Stomach (tissue), 9 donors: ENCODE measurements around the gene GALNT17. TPM values are rescaled to one million over a fixed set of nuclear protein-coding genes. Genes with fewer than 3 reads are reported as not detected.

Experiments used
- DNase-seq, 2 donors: peaks; one replicate each; pipeline versions ENCODE4 v3.0.0 to v3.0.0-alpha.2; 2013 to 2019
- H3K27ac ChIP-seq, 5 donors: fragments of 200-600 bp in 4 of 5; sonication (generic) in 4 of 5; one replicate each; pipeline ENCODE4 v1.5.1; 2013 to 2019; ENCODE audit warnings: mild to moderate bottlenecking in 1 of 5, moderate library complexity in 1 of 5
- H3K27me3 ChIP-seq, 3 donors: fragments of 200-600 bp; sonication (generic); one replicate each; pipeline ENCODE4 v1.5.1; 2017 to 2019; ENCODE audit warnings: mixed run types in 1 of 3
- H3K36me3 ChIP-seq, 4 donors: fragments of 200-600 bp; sonication (generic); 1 replicate in 3 of 4; 2 replicates in 1 of 4; pipeline ENCODE4 v1.5.1; 2016 to 2019
- H3K4me1 ChIP-seq, 4 donors: fragments of 200-600 bp; sonication (generic); one replicate each; pipeline ENCODE4 v1.5.1; 2016 to 2019
- H3K4me3 ChIP-seq, 4 donors: fragments of 200-600 bp; sonication (generic) in 3 of 4; one replicate each; pipeline ENCODE4 v1.5.1; 2016 to 2019; ENCODE audit warnings: mild to moderate bottlenecking in 1 of 4
- H3K9me3 ChIP-seq, 4 donors: fragments of 200-600 bp; sonication (generic); one replicate each; pipeline ENCODE4 v1.5.1; 2016 to 2019
- CTCF ChIP-seq, 7 experiments: fragments of 450-650 bp in 4 of 7; fragments of 200-600 bp in 3 of 7; sonication (generic) in 3 of 7; IDR thresholded peaks; one replicate each; pipeline ENCODE4 v1.5.1; 2016 to 2019; ENCODE audit warnings: antibody characterized with exemption in 7 of 7, control low read depth in 2 of 7, mild to moderate bottlenecking in 1 of 7
- EP300 ChIP-seq: sonication (generic); formaldehyde crosslinking; IDR thresholded peaks from one replicate; pipeline ENCODE4 v1.6.1; 2017; ENCODE audit warnings: antibody characterized with exemption
- POLR2A ChIP-seq, 4 donors: fragments of 450-650 bp; IDR thresholded peaks; one replicate each; pipeline ENCODE4 v1.6.1; 2016; ENCODE audit warnings: antibody characterized with exemption in 4 of 4, control low read depth in 2 of 4, mild to moderate bottlenecking in 1 of 4, moderate library complexity in 1 of 4
- POLR2AphosphoS5 ChIP-seq, 3 donors: sonication (generic); formaldehyde crosslinking; IDR thresholded peaks; one replicate each; pipeline ENCODE4 v1.6.1; 2016; ENCODE audit warnings: antibody characterized with exemption in 3 of 3
- WGBS, 5 donors: extraction: QIAGEN DNeasy Blood & Tissue Kit in 3 of 5; methylation state at CpG; one replicate each; pipeline versions ENCODE4 v1.1.5 to v1.1.7; 2013 to 2018; 5-methylcytosine and 5-hydroxymethylcytosine counted together
- intact Hi-C: fragments of 100-400 bp; cut with DNase I; formaldehyde crosslinking; loops from one replicate; pipeline ENCODE4 v1.15.1; 2023; ENCODE audit warnings: low total_unique reads
- polyA plus RNA-seq, 3 donors: library from polyadenylated mRNA; stranded (reverse); fragments of 200-250 nt; gene quantifications; one replicate each; pipeline ENCODE4 v1.2.3, GENCODE V29; 2013
- total RNA-seq, 5 donors: library from RNA; depleted of rRNA; stranded (reverse); fragments of >200 nt; gene quantifications; one replicate each; pipeline versions ENCODE4 v1.1.0 to v1.2.3, GENCODE V29; 2014 to 2016
- donor health status: healthy with polysubstance abuse.
- donor health status: Bipolar disorder and iron deficiency.
- donor health status: healthy.

The GALNT17 gene
- total and polyA plus RNA-seq, 8 donors: 0.76 to 12.5 (median 1.6) TPM; not detected in 1

- WGBS, 5 donors: 92 to 98% (median 95%) methylated on average over 7 of the region's 7 CpGs
These were observed 394.2 kb downstream of the GALNT17 start for GRCh38 chr7:71526106-71526505.

DNA sequence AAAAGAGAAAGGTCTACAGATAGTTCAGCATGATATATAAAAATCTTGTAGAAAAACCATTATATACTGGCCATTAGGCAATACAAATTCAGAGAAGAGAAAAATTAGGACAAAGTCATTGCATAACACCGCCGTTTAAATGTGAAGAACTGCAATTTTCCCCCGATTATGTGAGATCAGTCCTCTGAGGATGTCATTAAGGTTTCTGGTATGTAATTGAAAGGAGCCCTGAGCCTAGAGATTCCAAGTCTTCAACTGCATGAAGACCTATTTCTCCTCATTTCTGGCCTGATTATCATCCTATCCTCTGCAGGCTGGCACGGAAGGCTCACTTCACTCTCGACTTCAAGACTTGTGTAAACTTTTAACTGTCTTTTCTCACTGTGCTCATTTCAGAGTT, 395.3 kb downstream of the GALNT17 start:
- 71 to 80% (median 74%) methylated on average over 5 of the region's 5 CpGs for WGBS, 5 donors
- no peaks in the 10 kb centered on the region for H3K36me3 ChIP-seq
- TF ChIP-seq CTCF (IDR thresholded peaks at IDR 0.05) (no peak), POLR2A (IDR thresholded peaks at IDR 0.05) (no peak), POLR2AphosphoS5 (IDR thresholded peaks at IDR 0.05) (no peak), EP300 (no peak)
- no peaks in the 10 kb centered on the region for H3K27me3 ChIP-seq
- DNase-seq: no peak
- no peak overlapping the region for H3K4me3 ChIP-seq
- H3K9me3 ChIP-seq: peaks cover 0 to 11% (median 4%) of the 10 kb centered on the region in 4 donors
- no peak overlapping the region for H3K27ac ChIP-seq
- intact Hi-C loops: no loop called here
- no peaks in the 10 kb centered on the region for H3K4me1 ChIP-seq

More at GRCh38 chr7:71526106-71526505, 394.2 kb downstream of the GALNT17 start:
- no peak overlapping the region for H3K27ac ChIP-seq
- intact Hi-C loops: no loop called here
- no peak for TF ChIP-seq CTCF (IDR thresholded peaks at IDR 0.05)
- no peak for DNase-seq
- no peaks in the 10 kb centered on the region for H3K27me3 ChIP-seq
- peaks cover 0 to 16% (median 6%) of the 10 kb centered on the region in 4 donors for H3K9me3 ChIP-seq
- H3K4me3 ChIP-seq: no peak overlapping the region
- H3K36me3 ChIP-seq: no peaks in the 10 kb centered on the region
- no peaks in the 10 kb centered on the region for H3K4me1 ChIP-seq

GRCh38 chr7:71535616-71536015, 403.7 kb downstream of the GALNT17 start:
- DNase-seq: no peak
- H3K27me3 ChIP-seq: no peaks in the 10 kb centered on the region
- WGBS, 5 donors: 86 to 97% (median 93%) methylated on average over 2 of the region's 2 CpGs
- no peaks in the 10 kb centered on the region for H3K9me3 ChIP-seq
- no peak overlapping the region for H3K4me3 ChIP-seq
- no peaks in the 10 kb centered on the region for H3K4me1 ChIP-seq
- no peak overlapping the region for H3K27ac ChIP-seq
- no peaks in the 10 kb centered on the region for H3K36me3 ChIP-seq
- intact Hi-C loops: no loop called here
- TF ChIP-seq EP300 (no peak), POLR2AphosphoS5 (IDR thresholded peaks at IDR 0.05) (no peak), CTCF (IDR thresholded peaks at IDR 0.05) (no peak), POLR2A (IDR thresholded peaks at IDR 0.05) (no peak)

DNA sequence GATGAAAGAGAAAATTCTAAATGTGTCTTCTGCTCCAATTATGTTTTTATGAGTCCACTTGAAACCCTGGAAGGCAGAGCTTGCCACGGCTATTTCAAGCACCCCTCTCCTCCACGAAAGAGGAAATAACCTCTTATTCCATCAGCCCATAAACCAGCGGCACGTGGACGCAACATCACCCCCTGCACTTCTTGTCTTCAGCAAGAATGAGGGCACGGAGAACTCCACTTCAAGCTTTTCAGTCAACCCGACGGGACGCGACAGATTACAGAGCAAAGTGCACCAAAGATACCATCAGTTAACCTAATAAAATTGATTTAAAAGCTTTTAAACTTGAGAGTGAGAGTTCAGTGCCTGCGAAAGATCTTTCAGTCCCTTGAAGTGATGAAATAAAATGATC, 406.3 kb downstream of the GALNT17 start:
- Histone ChIP-seq H3K4me1 (peaks cover 0 to 1% (median 0%) of the 10 kb centered on the region in 4 donors), H3K36me3 (no peaks in the 10 kb centered on the region), H3K9me3 (no peaks in the 10 kb centered on the region), H3K27ac (no peak overlapping the region), H3K4me3 (no peak overlapping the region), H3K27me3 (no peaks in the 10 kb centered on the region)
- DNase-seq: no peak
- intact Hi-C loops: no loop called here
- no peak for TF ChIP-seq POLR2AphosphoS5 (IDR thresholded peaks at IDR 0.05)
- 54 to 57% (median 55%) methylated on average over 11 of the region's 11 CpGs for WGBS, 5 donors

DNA sequence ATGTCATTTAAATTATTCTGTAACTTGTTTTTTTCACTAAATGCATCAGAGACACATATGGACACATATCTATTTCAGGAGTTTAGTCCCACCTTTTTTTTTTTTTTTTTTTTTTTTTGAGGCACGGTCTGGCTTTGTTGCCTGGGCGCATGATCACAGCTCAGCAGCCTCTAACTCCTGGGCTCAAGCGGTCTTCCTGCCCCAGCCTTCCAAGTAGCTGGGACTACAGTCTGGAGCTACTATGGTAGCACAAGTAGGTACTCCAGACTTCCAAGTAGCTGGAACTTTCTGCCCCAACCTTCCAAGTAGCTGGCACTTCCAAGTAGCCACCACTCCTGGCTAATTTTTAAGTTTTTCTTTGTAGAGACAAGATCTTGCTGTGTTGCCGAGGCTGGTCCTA, 407.7 kb downstream of the GALNT17 start:
- H3K27me3 ChIP-seq: no peaks in the 10 kb centered on the region
- WGBS, 5 donors: 86 to 99% (median 91%) methylated on average over 4 of the region's 4 CpGs
- intact Hi-C loops: no loop called here
- no peak overlapping the region for H3K4me3 ChIP-seq
- TF ChIP-seq POLR2AphosphoS5 (IDR thresholded peaks at IDR 0.05) (no peak), EP300 (no peak)
- peaks cover 0 to 5% (median 0%) of the 10 kb centered on the region in 4 donors for H3K4me1 ChIP-seq
- no peak for DNase-seq
- H3K27ac ChIP-seq: no peak overlapping the region
- H3K36me3 ChIP-seq: no peaks in the 10 kb centered on the region
- H3K9me3 ChIP-seq: no peaks in the 10 kb centered on the region
